ENCODE data around the gene C1QTNF6. TPM values are rescaled to one million over a fixed set of nuclear protein-coding genes. Genes with fewer than 3 reads are reported as not detected.

The C1QTNF6 gene
- total and polyA plus RNA-seq, 10 donors, result 5.3 to 10.3 (median 7.6) TPM

DNA sequence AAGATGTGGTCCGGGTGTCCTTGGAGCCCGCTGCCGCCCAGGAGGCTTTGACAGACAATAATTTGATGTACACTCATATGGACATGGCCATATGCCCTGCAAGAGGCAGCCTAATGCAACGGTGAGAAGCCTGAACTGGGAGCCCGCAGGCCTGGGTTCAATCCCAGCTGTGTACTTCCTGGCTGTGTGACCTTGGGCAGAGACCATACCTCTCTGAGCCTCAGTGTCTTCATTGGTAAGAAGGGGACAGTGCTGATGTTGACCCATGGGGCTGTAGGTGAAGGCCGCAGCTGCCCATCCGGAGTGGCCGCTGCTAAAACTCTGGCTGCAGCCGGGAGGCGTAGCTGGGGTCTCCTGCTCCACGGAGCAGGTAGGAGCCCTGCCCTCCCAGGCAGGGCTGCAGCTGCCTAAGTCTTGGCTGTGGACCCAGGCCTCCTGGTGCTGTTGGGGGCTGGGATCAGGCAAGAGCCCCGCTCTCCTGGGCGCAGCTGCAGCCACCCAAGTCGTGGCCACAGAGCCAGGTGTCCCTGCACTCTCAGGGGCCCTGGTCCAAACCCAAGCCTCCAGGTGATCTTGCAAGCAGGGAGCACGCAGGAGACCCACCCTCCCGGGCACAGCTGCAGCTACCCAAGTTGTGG lies 47.2 kb downstream of the C1QTNF6 start:
- no peaks in the 10 kb centered on the region for H3K9me3 ChIP-seq
- DNase-seq, result no peak
- TF ChIP-seq, protein P1, sequence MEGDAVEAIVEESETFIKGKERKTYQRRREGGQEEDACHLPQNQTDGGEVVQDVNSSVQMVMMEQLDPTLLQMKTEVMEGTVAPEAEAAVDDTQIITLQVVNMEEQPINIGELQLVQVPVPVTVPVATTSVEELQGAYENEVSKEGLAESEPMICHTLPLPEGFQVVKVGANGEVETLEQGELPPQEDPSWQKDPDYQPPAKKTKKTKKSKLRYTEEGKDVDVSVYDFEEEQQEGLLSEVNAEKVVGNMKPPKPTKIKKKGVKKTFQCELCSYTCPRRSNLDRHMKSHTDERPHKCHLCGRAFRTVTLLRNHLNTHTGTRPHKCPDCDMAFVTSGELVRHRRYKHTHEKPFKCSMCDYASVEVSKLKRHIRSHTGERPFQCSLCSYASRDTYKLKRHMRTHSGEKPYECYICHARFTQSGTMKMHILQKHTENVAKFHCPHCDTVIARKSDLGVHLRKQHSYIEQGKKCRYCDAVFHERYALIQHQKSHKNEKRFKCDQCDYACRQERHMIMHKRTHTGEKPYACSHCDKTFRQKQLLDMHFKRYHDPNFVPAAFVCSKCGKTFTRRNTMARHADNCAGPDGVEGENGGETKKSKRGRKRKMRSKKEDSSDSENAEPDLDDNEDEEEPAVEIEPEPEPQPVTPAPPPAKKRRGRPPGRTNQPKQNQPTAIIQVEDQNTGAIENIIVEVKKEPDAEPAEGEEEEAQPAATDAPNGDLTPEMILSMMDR (IDR thresholded peaks at IDR 0.05 in 8 of 11, conservative IDR thresholded peaks at IDR 0.05 in 3 of 11), result no peak
- no peak for TF ChIP-seq POLR2A (IDR thresholded peaks at IDR 0.05)
- TF ChIP-seq POLR2AphosphoS5 (IDR thresholded peaks at IDR 0.05), result no peak
- H3K27ac ChIP-seq, result no peak overlapping the region
- H3K4me3 ChIP-seq, result no peak overlapping the region
- 82 to 91% (median 85%) methylated on average over 11 to 16 of the region's 16 CpGs for WGBS, 5 donors
- intact Hi-C loops (cut with DNase I; ENCODE audit: low total_unique reads), result no loop called here
- H3K27me3 ChIP-seq (replicated peaks in 1 of 7), result peaks cover 0 to 7% (median 0%) of the 10 kb centered on the region in 7 donors
- peaks cover 0 to 44% (median 5%) of the 10 kb centered on the region in 6 donors for H3K4me1 ChIP-seq
- H3K36me3 ChIP-seq, result peaks cover 0 to 83% (median 18%) of the 10 kb centered on the region in 6 donors

DNA sequence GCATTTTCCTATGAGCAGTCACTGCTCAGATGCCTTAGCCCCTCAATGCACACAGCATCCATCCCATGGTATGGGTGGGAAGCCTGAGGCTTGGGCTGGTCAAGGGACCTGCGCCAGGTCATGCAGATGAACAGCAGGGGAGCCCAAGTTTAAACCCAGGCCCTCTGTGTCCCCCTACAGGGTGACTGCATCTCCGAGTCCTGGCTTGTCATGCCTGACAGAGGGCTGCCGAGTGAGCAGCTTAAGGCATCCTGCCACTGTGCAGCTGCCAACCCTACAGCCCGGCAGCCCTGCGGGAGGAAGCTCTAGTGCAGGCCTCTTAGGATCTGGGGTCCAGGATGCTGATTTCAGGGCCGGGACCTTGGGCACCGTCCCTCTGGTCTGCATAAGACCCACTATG lies 48.3 kb downstream of the C1QTNF6 start:
- Histone ChIP-seq H3K36me3 (peaks cover 0 to 94% (median 19%) of the 10 kb centered on the region in 6 donors), H3K9me3 (no peaks in the 10 kb centered on the region), H3K27me3 (replicated peaks in 1 of 7) (no peaks in the 10 kb centered on the region), H3K27ac (no peak overlapping the region), H3K4me1 (peaks cover 0 to 33% (median under 1%) of the 10 kb centered on the region in 6 donors), H3K4me3 (no peak overlapping the region)
- DNase-seq, result no peak
- intact Hi-C loops (cut with DNase I; ENCODE audit: low total_unique reads), result no loop called here
- 54 to 83% (median 63%) methylated on average over 5 to 7 of the region's 7 CpGs for WGBS, 5 donors
- TF ChIP-seq POLR2AphosphoS5 (IDR thresholded peaks at IDR 0.05) (no peak), POLR2A (IDR thresholded peaks at IDR 0.05) (no peak)
- TF ChIP-seq, protein P1 (IDR thresholded peaks at IDR 0.05 in 8 of 11, conservative IDR thresholded peaks at IDR 0.05 in 3 of 11), result no peak

DNA sequence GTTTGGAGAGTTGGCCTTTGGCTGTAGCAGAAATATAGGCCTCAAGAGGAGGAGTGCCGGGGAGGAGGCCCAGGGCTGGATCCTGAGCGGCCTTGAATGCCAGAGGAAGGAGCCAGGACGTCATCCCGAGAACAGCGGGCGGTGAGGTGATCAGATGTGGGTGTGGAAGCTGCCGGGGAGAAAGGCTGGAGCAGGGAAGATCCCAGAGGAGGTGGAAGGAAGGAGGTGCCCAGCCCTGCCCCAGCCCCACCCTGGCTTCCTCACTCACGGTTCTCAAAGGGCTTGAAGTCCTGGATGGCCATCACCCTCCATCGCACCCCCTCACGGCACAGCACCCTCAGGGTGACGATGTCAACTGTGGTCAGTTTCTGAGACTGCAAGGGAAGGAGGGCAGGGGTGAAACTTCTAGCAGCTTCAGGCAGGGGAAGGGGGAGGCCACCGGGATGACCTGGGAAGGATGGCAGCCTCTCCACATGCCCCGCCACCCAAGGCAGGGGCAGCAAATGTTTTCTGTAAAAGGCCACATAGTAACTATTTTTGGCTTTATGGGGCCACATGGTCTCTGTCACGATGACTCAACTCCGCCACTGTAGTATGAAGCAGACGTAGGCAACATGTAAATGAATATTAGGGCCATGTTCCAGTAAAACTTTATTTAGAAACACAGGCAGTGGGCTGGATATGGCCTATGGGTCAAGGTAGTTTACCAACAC lies 49.0 kb downstream of the C1QTNF6 start:
- Histone ChIP-seq H3K27ac (peak overlapping the region in 1 of 8 donors; percentile 50), H3K27me3 (replicated peaks in 1 of 7) (no peaks in the 10 kb centered on the region), H3K9me3 (no peaks in the 10 kb centered on the region), H3K36me3 (peaks cover 0 to 99% (median 21%) of the 10 kb centered on the region in 6 donors), H3K4me3 (no peak overlapping the region), H3K4me1 (peaks cover 0 to 27% (median 0%) of the 10 kb centered on the region in 6 donors)
- no peak for TF ChIP-seq POLR2A (IDR thresholded peaks at IDR 0.05)
- TF ChIP-seq, protein P1 (IDR thresholded peaks at IDR 0.05 in 8 of 11, conservative IDR thresholded peaks at IDR 0.05 in 3 of 11), result no peak
- TF ChIP-seq POLR2AphosphoS5 (IDR thresholded peaks at IDR 0.05), result no peak
- no peak for DNase-seq
- 55 to 67% (median 59%) methylated on average over 14 to 16 of the region's 16 CpGs for WGBS, 5 donors
- intact Hi-C loops (cut with DNase I; ENCODE audit: low total_unique reads), result no loop called here

Measured in spleen (tissue), 11 donors.